Heart left ventricle (tissue), 16 donors: ENCODE results near the gene ACO1. TPM values are rescaled to one million over a fixed set of nuclear protein-coding genes. Genes with fewer than 3 reads are reported as not detected.

Experiments
- ATAC-seq, 4 donors: fragments of 200-7000 bp; cut with Tn5 transposase; one replicate each; pipeline ENCODE4 v1.9.1; 2020 to 2022; ENCODE audit warnings: moderate library complexity in 4 of 4, mild to moderate bottlenecking in 3 of 4, moderate number of reproducible peaks in 1 of 4
- DNase-seq, 5 donors: peaks; one replicate each; pipeline ENCODE4 v3.0.0-alpha.2; 2020
- H3K27ac ChIP-seq, 12 donors: fragments of 200-600 bp; sonication (generic) in 4 of 12; one replicate each; pipeline versions ENCODE4 v1.5.0 to v1.8.0; 2016 to 2022; ENCODE audit warnings: mild to moderate bottlenecking in 2 of 12
- H3K27me3 ChIP-seq, 9 donors: fragments of 200-600 bp; sonication (generic) in 2 of 9; one replicate each; pipeline versions ENCODE4 v1.5.1 to v1.8.0; 2016 to 2022; ENCODE audit warnings: mild to moderate bottlenecking in 3 of 9
- H3K36me3 ChIP-seq, 9 donors: fragments of 200-600 bp; sonication (generic) in 2 of 9; one replicate each; pipeline versions ENCODE4 v1.5.0 to v1.8.0; 2018 to 2022; ENCODE audit warnings: mild to moderate bottlenecking in 2 of 9
- H3K4me1 ChIP-seq, 12 donors: fragments of 200-600 bp; sonication (generic) in 4 of 12; one replicate each; pipeline versions ENCODE4 v1.5.0 to v1.8.0; 2016 to 2022; ENCODE audit warnings: mild to moderate bottlenecking in 3 of 12
- H3K4me3 ChIP-seq, 12 donors: fragments of 200-600 bp; sonication (generic) in 4 of 12; one replicate each; pipeline versions ENCODE4 v1.5.0 to v1.8.0; 2017 to 2022; ENCODE audit warnings: mild to moderate bottlenecking in 9 of 12, moderate library complexity in 4 of 12
- H3K9me3 ChIP-seq, 12 donors: fragments of 200-600 bp; sonication (generic) in 4 of 12; one replicate each; pipeline versions ENCODE4 v1.5.0 to v1.8.0; 2016 to 2022; ENCODE audit warnings: mild to moderate bottlenecking in 1 of 12
- POLR2A ChIP-seq, 2 donors: fragments of 450-650 bp; IDR thresholded peaks; one replicate each; pipeline ENCODE4 v1.6.1; 2017; ENCODE audit warnings: antibody characterized with exemption in 2 of 2, mild to moderate bottlenecking in 2 of 2, moderate library complexity in 2 of 2
- WGBS, 4 donors: extraction: QIAGEN DNeasy Blood & Tissue Kit in 2 of 4; methylation state at CpG; one replicate each; pipeline versions ENCODE4 v1.1.5 to v1.1.7; 2013 to 2018; 5-methylcytosine and 5-hydroxymethylcytosine counted together
- intact Hi-C, 10 donors: fragments of 100-400 bp; cut with DNase I; formaldehyde crosslinking; loops; one replicate each; pipeline versions ENCODE4 v1.11.1 to v1.14.2; 2022
- polyA plus RNA-seq, 2 donors: library from polyadenylated mRNA; stranded (reverse); fragments of 200-250 nt; gene quantifications; one replicate each; pipeline ENCODE4 v1.2.3, GENCODE V29; 2013
- total RNA-seq, 9 donors: library from RNA; depleted of rRNA in 2 of 9; stranded (reverse); fragments of >200 nt in 2 of 9; fragmentation: NEBNext Ultra II Directional in 3 of 9; extraction: Animal tissue kit (Norgen Biotek cat#: 25700) in 3 of 9; gene quantifications; one replicate each; pipeline versions ENCODE4 v1.1.0 to v1.2.4, GENCODE V29; 2016 to 2023
- TF ChIP-seq, protein P1 (sequence below), 12 donors: fragments of 200-600 bp; sonication (generic) in 4 of 12; IDR thresholded peaks; one replicate each; pipeline versions ENCODE4 v1.5.0 to v1.8.0; 2018 to 2022; ENCODE audit warnings: antibody characterized with exemption in 12 of 12, mild to moderate bottlenecking in 5 of 12
- donor health status: ischemic (EF 13 %, LVEDD 7.1; RV severe dilation, severe dysfunction).
- donor health status: healthy with polysubstance abuse.
- donor health status: DM: no; HTN: yes; CAD: no.
- donor health status: DM: no; HTN: no; CAD: no.
- donor health status: ischemic (EF 25% LVEDD 6.9; RV normal size, moderate dysfunction).
- donor health status: ischemic (EF 25% LVEDD 5.7; RV mildly dilated, moderate dysfunction).
- donor health status: healthy.
- donor health status: DM: yes; HTN: yes; CAD: no.
- donor health status: ischemic (EF 35%, LVEDD 5.7; RV mildly dilated, moderate dysfunction).
- donor health status: nonischemic (EF 11% LVEDD 7.7; RV severe dilation, severe dysfunction).
- donor health status: DM: yes; HTN: yes; CAD: no.
- donor health status: PGD.
- donor health status: ischemic (EF 29% LVEDD 5.4; RV normal size, mild dysfunction).
- donor health status: nonischemic (EF 23%, LVEDD 6.1; RV moderate dilation, normal function).

Gene ACO1
- total and polyA plus RNA-seq, 11 donors, result 17.6 to 68.3 (median 60.7) TPM

GRCh38 chr9:32399110-32399815 is 14.8 kb downstream of the ACO1 start:
- DNase-seq (no peak), ATAC-seq (no peak)
- H3K27ac ChIP-seq, result no peak overlapping the region
- no peaks in the 10 kb centered on the region for H3K36me3 ChIP-seq
- peaks cover 0 to 40% (median 11%) of the 10 kb centered on the region in 12 donors for H3K4me1 ChIP-seq
- TF ChIP-seq, protein P1, sequence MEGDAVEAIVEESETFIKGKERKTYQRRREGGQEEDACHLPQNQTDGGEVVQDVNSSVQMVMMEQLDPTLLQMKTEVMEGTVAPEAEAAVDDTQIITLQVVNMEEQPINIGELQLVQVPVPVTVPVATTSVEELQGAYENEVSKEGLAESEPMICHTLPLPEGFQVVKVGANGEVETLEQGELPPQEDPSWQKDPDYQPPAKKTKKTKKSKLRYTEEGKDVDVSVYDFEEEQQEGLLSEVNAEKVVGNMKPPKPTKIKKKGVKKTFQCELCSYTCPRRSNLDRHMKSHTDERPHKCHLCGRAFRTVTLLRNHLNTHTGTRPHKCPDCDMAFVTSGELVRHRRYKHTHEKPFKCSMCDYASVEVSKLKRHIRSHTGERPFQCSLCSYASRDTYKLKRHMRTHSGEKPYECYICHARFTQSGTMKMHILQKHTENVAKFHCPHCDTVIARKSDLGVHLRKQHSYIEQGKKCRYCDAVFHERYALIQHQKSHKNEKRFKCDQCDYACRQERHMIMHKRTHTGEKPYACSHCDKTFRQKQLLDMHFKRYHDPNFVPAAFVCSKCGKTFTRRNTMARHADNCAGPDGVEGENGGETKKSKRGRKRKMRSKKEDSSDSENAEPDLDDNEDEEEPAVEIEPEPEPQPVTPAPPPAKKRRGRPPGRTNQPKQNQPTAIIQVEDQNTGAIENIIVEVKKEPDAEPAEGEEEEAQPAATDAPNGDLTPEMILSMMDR (IDR thresholded peaks at IDR 0.05), result no peak
- TF ChIP-seq POLR2A (IDR thresholded peaks at IDR 0.05), result no peak
- H3K9me3 ChIP-seq, result no peaks in the 10 kb centered on the region
- no peaks in the 10 kb centered on the region for H3K27me3 ChIP-seq
- WGBS, 4 donors, result 75 to 83% (median 82%) methylated on average over 5 of the region's 5 CpGs
- intact Hi-C loops, result loop anchor here in 1 of 10 donors (5.0 kb wide), 1 partner anchor 33 kb away; no protein-coding TSS in a partner anchor
- H3K4me3 ChIP-seq, result no peak overlapping the region

DNA sequence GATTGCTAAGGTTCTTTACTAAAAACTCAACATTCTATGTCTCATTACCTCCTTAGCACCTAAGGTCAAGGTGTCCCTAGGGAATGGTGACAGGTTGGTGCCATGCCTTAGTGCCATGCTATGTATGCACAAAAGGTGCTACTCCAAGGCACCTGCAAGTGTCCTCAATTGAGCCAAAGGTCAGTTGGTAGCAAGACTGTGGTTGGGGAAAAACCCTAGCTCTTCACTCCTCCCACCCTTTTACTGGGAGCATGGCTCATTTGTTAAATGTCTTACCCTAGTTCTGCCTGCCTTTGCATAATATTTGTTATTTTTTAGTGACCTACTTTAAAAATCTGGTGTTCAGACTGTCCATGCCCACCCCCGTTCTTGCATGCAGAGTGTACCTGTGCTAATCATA is 17.0 kb downstream of the ACO1 start:
- Histone ChIP-seq H3K27me3 (no peaks in the 10 kb centered on the region), H3K27ac (no peak overlapping the region), H3K36me3 (peaks cover 0 to 16% (median 12%) of the 10 kb centered on the region in 9 donors), H3K9me3 (peaks cover 0 to 10% (median 2%) of the 10 kb centered on the region in 12 donors), H3K4me1 (peaks cover 0 to 23% (median 0%) of the 10 kb centered on the region in 12 donors), H3K4me3 (no peak overlapping the region)
- TF ChIP-seq POLR2A (IDR thresholded peaks at IDR 0.05), result no peak
- TF ChIP-seq, protein P1 (IDR thresholded peaks at IDR 0.05), result no peak
- DNase-seq, result no peak
- intact Hi-C loops, result loop anchor here in 1 of 10 donors (10.0 kb wide), 1 partner anchor 57 kb away; no protein-coding TSS in a partner anchor
- 95 to 100% (median 97%) methylated on average over 1 of the region's 1 CpG for WGBS, 4 donors
- ATAC-seq, result no peak

- 62 to 82% (median 74%) methylated on average over 3 of the region's 3 CpGs for WGBS, 4 donors
- TF ChIP-seq, protein P1 (IDR thresholded peaks at IDR 0.05), result no peak
- TF ChIP-seq POLR2A (IDR thresholded peaks at IDR 0.05), result no peak
- H3K4me1 ChIP-seq, result peaks cover 0 to 19% (median 0%) of the 10 kb centered on the region in 12 donors
- H3K9me3 ChIP-seq, result peaks cover 0 to 12% (median 2%) of the 10 kb centered on the region in 12 donors
- DNase-seq (no peak), ATAC-seq (no peak)
- no peaks in the 10 kb centered on the region for H3K27me3 ChIP-seq
- intact Hi-C loops, result loop anchor here in 1 of 10 donors (10.0 kb wide), 1 partner anchor 59 kb away; no protein-coding TSS in a partner anchor
- peaks cover 0 to 38% (median 34%) of the 10 kb centered on the region in 9 donors for H3K36me3 ChIP-seq
- no peak overlapping the region for H3K27ac ChIP-seq
- H3K4me3 ChIP-seq, result no peak overlapping the region
Measured at GRCh38 chr9:32403567-32404260, 19.3 kb downstream of the ACO1 start.

- no peak for ATAC-seq
- peaks cover 0 to 19% (median 0%) of the 10 kb centered on the region in 12 donors for H3K4me1 ChIP-seq
- no peak for TF ChIP-seq POLR2A (IDR thresholded peaks at IDR 0.05)
- TF ChIP-seq, protein P1 (IDR thresholded peaks at IDR 0.05), result no peak
- H3K4me3 ChIP-seq, result peak overlapping the region in 4 of 12 donors; percentile 6 to 35 (median 12)
- no peak for DNase-seq
- H3K27me3 ChIP-seq, result no peaks in the 10 kb centered on the region
- H3K9me3 ChIP-seq, result peaks cover 0 to 12% (median 2%) of the 10 kb centered on the region in 12 donors
- intact Hi-C loops, result loop anchor here in 1 of 10 donors (10.0 kb wide), 1 partner anchor 60 kb away; no protein-coding TSS in a partner anchor
- no peak overlapping the region for H3K27ac ChIP-seq
- 93 to 98% (median 95%) methylated on average over 1 of the region's 1 CpG for WGBS, 4 donors
- H3K36me3 ChIP-seq, result peaks cover 0 to 45% (median 41%) of the 10 kb centered on the region in 9 donors
Measured at GRCh38 chr9:32404402-32404801, 20.0 kb downstream of the ACO1 start.
